GM19463 (cell line): ENCODE measurements around the gene NR2F2.

Experiments used
- ATAC-seq: cut with Tn5 transposase; IDR thresholded peaks from one replicate; pipeline ENCODE4 v1.9.1; 2021; ENCODE audit warnings: mild to moderate bottlenecking, moderate library complexity; ENCODE audit not compliant: unreplicated experiment

The NR2F2 gene

DNA sequence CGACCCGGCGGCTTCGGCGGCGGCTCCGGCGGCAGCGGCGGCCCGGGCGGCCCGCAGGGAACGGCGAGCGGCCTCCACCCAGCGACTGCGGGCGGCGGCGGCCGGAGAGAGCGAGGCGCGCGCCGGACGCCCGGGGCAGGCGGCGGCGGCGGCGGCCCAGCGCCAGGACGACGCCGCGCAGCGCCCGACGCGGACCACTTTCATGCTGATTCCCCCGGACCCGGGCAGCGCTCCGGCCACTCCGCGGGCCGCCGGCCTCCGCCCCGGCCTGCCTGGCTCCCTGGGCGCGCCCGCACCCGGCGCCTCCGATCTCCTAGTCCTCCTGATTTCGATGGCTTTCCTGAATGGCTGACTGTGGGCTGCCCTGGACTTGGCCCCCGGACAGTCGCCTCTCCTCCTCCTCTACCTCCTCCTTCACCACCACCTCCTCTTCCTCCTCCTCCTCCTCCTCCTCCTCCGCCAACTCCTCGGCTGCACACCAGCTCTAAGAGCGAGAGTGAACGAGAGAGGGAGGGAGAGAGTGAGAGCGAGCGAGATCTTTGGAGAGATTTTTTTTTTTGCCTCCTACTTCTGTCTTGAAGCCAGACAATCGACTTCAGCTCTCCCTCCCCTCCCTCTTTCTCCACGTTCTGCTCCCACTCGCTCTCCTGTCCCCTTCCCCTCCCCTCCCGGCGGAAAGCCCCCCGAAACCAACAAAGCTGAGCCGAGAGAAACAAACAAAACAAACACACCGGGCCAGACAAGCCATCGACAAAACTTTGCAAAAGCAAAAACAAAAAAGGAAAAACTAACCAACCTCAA lies 844 bp downstream of the NR2F2 start:
- peak; percentile 4 for ATAC-seq

DNA sequence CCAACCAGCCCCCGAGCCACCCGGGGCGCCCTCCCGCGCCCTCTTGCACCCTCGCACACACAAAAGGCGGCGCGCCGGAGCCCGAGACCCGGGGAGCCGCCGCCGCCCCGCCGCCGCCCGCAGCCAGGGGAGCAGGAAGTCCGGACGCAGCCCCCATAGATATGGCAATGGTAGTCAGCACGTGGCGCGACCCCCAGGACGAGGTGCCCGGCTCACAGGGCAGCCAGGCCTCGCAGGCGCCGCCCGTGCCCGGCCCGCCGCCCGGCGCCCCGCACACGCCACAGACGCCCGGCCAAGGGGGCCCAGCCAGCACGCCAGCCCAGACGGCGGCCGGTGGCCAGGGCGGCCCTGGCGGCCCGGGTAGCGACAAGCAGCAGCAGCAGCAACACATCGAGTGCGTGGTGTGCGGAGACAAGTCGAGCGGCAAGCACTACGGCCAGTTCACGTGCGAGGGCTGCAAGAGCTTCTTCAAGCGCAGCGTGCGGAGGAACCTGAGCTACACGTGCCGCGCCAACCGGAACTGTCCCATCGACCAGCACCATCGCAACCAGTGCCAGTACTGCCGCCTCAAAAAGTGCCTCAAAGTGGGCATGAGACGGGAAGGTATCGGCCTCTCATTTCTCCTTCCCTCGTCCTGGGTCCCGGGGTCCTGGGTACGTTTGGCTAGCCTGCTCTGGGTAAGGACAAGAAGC lies 1.6 kb downstream of the NR2F2 start:
- no peak for ATAC-seq

- no peak for ATAC-seq
These were observed 2.2 kb downstream of the NR2F2 start for GRCh38 chr15:96332637-96333121.

DNA sequence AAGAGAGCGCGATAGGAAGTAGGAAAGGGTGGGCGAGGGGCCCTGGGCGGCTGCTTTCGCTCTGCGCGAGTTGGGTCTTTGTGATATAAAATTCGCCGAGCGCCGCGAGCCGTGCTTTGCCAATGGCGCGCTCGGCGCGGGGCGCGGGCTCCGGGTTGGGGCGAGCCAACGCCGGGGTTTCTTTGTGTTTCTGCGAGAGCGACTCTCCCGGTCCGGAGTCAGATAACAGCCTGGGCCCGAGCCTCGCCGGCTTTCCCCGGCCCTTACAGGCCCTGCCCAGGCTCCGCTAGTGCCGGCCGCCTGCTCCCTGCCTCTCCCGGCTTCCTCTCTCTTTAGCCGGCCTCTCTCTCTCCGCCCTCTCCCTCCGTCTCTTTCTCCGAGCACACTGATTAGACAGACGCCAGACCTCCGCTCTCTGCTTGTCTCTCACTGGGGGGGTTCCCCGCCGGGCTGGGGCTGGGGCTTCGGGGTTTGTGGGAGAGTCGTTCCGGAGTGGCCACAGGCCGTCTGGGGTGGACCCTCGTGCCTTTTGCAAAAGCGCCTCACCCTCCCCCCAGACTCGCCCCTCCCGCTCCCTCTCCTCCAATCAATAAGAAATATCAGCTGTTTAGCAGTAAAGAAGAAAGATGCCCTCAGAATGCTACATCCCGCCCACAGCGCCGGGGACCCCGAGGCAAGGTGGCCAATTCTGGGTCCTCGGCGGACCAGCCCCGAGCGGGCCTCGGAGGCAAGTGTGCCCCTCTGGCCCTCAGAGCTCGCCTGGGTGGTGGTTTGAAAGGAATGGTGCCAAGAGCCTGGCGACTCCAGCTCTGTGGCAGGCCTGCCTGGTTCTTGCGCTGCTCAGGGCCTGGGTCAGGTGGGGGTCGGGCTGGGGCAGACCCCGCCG lies 2.9 kb downstream of the NR2F2 start:
- ATAC-seq, result no peak

DNA sequence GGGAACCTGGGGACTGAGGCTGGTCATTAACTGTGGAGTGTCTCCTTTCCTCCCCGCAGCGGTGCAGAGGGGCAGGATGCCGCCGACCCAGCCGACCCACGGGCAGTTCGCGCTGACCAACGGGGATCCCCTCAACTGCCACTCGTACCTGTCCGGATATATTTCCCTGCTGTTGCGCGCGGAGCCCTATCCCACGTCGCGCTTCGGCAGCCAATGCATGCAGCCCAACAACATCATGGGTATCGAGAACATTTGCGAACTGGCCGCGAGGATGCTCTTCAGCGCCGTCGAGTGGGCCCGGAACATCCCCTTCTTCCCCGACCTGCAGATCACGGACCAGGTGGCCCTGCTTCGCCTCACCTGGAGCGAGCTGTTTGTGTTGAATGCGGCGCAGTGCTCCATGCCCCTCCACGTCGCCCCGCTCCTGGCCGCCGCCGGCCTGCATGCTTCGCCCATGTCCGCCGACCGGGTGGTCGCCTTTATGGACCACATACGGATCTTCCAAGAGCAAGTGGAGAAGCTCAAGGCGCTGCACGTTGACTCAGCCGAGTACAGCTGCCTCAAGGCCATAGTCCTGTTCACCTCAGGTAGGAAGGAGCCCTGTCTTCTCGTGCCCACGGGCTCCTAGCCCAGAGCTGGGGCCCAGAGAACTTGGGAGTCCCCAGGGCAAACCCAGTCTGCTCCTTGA lies 3.7 kb downstream of the NR2F2 start:
- no peak for ATAC-seq

DNA sequence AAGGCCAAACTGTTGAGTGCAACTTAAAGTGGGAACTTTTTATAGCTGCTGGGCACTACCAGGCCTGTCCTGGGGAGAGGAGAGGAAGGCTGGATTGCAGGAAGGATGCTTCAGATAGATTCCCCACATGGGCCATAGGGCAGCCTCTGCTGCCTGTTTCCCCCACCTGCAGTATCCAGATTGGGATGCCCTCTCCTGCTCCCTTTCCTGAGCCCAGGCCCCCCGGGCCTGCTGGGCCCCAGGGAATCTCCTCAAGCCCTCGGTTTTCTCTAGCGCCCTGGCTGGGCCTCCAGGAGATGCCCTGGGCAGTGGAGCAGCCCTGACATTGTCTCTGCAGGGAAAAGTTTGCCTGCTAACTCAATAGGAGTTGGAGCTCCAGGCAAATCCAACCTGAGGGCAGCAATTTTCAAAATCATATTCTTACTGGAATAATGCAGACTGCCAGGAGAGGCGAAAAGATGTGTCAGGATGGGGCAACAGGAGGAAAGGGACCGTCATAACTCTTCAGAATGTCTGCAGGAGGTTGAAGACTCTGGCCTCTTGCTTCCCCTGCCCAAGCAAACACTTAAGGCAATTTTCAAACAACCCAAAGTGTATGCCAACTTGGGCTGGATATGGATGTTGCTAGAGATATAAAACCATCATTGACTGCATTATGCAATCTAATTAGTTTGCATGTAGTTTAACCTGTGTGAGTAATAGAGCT lies 4.4 kb downstream of the NR2F2 start:
- no peak for ATAC-seq

DNA sequence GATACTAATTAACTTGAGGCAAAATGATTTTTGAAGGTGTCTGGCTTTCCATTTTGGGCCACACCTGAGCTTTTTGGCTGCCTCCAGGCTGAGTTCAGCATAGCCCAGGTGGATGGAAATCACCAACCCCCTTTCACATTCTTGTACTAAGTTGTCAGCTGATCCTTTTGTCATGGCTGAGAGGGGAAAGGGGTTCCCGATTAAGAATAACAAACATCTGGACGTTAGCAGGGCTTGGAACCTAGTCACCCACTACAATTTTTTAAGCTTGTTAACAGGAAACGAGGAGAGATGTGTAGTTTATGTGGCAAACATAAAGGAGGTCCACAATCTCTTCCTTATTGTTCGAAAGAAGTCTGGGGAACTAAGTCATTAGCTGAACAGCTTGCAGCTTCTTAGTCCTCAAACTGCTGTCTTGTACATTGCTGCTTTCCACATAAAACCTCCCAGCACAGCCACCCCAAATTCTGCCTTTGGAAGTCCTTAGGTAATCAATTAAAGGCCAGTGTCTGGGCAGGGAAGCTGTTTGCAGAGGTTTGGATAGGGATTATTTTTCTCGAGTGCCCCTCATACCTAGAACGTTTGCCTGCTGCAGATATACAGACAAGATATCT lies 5.0 kb downstream of the NR2F2 start:
- no peak for ATAC-seq

DNA sequence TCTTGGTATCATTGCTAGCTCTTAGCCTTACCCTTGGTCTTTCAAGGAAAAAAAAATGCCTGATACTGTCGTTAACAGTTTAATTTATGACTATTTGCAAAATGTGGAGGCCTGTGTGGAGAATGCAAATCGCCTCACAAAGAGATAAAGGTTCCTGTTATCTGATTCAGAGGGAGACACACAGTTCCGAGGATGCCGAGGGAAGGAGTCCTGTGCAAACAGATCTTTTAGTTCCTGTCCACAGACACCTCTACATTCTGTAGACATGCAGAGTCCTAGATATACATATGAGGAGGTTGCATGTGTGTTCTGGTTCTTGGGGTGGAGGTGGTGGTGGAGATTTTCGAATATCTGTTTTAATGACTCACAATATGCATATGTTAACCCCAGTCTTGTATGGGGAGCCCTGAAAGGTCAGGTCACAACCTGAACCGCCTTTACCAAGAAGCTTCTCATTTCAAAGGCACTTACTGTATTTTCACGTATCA lies 5.7 kb downstream of the NR2F2 start:
- no peak for ATAC-seq

DNA sequence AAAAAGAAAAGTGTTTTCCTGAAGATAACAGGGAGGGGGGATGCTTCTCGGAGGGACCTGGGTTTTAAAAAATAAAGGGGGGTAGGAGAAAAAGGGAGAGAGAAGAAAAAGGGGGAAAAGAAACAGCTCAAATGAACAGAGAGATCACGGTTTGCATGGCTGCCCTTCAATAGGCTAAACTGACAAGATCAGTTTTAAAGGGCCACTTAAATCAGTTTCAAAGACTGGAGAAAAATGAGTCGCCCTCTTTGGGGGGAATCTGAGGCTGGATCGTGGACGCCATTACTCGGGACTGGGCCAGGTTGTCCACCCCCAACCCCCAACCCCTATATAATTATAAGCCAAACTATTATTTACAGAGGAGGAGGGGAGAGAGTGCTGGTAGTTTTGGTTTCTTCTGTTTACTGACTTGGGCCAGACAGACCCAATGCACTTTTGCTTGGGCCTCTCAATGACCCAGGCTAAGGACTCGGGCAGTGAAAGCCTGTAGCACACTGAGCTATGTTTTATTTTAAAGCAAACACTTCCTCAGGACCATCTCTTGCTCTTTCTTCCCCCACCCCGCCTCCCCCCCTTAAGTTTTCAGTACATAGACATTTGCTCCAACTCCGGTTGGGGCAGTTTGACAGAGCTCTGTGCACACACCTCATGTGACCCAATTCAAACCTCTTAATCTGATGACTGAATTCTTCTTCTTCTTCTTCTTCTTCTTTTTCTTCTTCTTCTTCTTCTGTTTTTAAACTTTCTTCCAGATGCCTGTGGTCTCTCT lies 6.3 kb downstream of the NR2F2 start:
- no peak for ATAC-seq

DNA sequence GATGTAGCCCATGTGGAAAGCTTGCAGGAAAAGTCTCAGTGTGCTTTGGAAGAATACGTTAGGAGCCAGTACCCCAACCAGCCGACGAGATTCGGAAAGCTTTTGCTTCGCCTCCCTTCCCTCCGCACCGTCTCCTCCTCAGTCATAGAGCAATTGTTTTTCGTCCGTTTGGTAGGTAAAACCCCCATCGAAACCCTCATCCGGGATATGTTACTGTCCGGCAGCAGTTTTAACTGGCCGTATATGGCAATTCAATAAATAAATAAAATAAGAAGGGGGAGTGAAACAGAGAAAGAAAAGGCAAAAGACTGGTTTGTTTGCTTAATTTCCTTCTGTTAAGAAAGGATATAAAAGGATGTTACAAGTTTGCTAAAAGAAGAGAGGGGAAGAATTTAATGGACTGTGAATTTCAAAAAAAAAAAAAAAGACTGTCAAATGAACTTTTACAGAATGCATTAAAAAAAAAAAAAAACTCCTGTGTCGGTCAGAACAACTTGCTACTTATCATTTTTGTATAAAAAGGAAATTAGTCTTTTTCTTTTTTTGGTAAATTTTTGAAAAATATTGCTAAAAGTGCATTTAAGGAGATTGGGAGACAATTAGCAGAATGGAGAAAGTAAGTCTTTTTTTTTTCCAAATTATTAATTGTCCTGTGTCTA lies 7.0 kb downstream of the NR2F2 start:
- no peak for ATAC-seq

DNA sequence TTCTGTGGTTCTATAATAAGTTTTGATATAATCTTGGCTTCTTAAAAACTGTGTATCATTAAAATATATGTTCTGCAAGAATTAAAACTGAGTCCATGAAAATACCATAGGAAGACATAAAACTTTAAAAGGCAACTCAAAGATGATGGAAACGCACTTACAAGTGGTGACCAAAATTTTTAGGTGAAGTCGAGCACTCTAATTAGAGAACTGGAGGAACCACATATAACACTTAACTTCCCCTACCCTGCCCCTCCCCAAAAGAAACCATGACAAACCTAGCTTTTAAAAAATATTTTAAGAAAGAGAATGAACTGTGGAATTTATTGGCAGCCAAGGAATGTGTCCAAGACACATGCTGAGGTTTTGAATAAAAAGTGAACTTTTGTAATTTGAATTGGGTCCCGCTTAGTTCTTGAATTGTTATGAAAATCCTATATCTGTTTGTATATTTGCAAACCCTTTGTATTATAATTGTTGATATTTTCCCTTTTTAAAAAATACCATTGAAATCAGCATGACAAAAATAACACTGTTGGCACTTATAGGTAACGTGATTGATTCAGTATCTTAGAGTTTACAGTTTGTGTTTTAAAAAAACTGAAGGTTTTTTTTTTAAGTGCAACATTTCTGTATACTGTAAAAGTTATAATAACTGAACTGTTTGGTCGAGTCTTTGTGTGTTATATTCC lies 7.7 kb downstream of the NR2F2 start:
- no peak for ATAC-seq

DNA sequence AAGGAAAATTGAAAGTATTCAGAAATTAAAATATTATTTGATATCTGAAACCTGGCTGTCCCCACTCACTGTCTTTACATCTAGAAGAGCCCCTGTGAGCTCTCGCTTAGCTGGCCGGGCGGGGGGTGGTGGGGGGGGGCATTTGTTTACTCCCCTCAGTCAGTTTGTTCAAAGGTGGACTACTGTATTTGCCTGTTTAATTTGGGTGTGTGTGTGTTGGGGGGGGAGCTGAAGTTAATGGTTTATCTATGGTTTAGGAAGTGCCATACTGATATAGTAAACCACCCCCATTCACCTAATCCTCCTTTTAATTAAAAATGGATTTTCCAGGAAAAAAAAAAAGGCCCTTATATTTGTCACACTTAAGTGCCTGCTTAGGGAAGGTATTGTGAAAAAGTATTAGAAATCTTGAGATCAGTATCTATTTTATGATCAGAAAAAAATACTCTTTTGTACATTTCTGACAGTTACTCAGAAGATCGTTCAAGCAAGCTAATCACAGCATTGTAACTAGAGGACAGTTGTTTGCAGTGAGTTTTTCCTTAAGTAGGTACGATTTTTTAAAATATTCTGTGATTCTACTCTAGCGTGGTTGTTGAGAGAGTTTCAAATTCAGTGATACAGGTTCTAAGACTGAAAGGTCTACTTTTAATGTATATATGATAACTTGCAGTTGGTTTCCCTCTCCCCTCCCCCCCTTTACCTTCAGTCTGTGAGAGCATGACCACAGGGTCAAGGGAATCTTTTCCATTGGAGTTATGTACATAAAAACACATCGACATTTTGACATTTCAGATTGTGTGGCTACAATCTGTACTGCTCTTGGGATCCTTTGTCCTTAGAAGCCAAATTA lies 8.5 kb downstream of the NR2F2 start:
- ATAC-seq, result no peak

- ATAC-seq, result no peak
These were observed 9.3 kb downstream of the NR2F2 start for GRCh38 chr15:96339619-96340347.

DNA sequence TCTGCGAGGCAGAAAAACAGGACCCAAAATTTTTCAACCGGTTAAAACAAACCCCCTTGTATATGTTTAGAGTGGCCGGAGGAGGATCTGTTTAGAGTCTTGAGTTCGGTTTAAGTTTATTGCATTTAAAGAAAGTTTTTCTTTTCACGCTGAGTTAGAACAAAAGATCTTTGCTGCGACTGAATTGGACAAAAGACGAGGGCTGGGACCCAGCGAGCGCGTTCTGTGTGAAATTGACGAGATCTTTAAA lies 9.8 kb downstream of the NR2F2 start:
- ATAC-seq, result no peak

DNA sequence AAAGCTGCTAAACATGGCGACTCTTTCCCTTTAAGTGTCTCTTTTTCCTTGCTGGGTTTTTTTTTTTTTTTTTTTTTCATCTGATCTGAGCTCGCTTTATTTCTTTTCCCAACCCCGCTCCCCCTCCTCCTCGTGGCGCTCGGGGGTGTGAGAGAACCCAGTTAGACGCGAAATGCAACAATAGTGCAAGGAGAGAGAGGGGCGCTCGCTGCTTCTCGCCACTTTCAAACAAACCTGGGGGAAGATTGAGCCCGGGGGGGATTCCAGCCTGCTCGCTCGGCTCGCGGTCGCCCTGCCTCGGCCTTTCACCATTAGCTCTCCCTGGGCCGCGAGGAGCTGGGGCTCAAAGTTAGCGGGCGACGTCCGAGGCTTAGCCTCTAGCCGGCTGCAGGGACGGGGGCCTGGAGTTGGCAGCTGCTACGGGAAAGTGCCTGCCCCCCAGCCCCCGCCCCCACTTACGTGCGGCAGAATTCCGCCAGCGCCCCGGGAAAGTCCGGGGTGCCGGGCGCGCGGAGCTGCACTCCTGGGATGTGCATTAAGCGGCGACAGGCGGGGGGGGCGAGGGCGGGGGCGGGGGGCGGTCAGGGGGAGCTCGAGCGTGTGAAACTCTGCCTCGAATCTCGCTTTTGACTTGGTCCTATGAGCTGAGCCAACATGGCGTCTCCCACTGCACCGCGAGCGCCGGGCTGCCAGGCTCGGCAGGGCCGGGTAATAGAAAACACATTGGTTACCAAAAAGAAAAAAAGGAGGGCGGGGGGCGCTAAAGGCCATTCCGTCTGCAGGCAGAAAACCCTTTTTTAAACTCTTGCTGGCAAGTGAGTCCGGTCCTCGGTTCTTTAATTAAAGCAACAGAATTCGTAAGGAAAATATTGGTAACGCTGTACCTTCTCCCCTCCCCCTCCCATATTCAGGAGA lies 10.4 kb downstream of the NR2F2 start:
- peak; percentile 38 for ATAC-seq
